IMR-90 (cell line): Measurements from ENCODE around the gene KRT73. TPM values are rescaled to one million over a fixed set of nuclear protein-coding genes. Genes with fewer than 3 reads are reported as not detected.

ENCODE experiments used
- ATAC-seq: fragments of 200-7000 bp; cut with Tn5 transposase; 2 replicates; pipeline ENCODE4 v1.9.1; 2020; ENCODE audit warnings: low read depth, mild to moderate bottlenecking, moderate library complexity
- BruUV-seq: library from RNA; stranded (reverse); fragments of 400-500 nt; replicated peaks from 2 replicates; lab custom pipeline; 2021; lab: Mats Ljungman, UMichigan
- CTCF ChIA-PET: fragments of 300-600 bp; formaldehyde crosslinking; extraction: SDS; loops from one replicate; lab custom pipeline; 2021; ENCODE audit warnings: antibody characterized with exemption; lab: Yijun Ruan, JAX
- POLR2A ChIA-PET: fragments of 300-600 bp; sonication (Branson Sonifier 250); formaldehyde crosslinking; loops from one replicate; lab custom pipeline; 2022; ENCODE audit warnings: antibody characterized with exemption; ENCODE audit not compliant: unreplicated experiment; lab: Charles Lee
- DNase-seq: peaks from one replicate; pipeline ENCODE4 v3.0.0; 2013
- H2AFZ ChIP-seq: replicated peaks from 2 replicates; pipeline ENCODE3; 2013; ENCODE audit warnings: low read length, mild to moderate bottlenecking; ENCODE audit not compliant: poor library complexity
- H2AK5ac ChIP-seq: 2 replicates; pipeline ENCODE4 v1.6.1; 2013; ENCODE audit warnings: low read depth, low read length, inconsistent platforms
- H2AK9ac ChIP-seq: replicated peaks from 2 replicates; pipeline ENCODE3; 2013; ENCODE audit warnings: mild to moderate bottlenecking, low read depth, low read length, moderate library complexity; ENCODE audit not compliant: poor library complexity
- H2BK120ac ChIP-seq: 2 replicates; pipeline ENCODE4 v1.6.1; 2013; ENCODE audit warnings: low read depth, low read length, inconsistent platforms
- H2BK15ac ChIP-seq: 3 replicates; pipeline ENCODE4 v1.6.1; 2013; ENCODE audit warnings: low read depth, low read length, inconsistent platforms
- H2BK20ac ChIP-seq: 2 replicates; pipeline ENCODE4 v1.6.1; 2013; ENCODE audit warnings: low read depth, mild to moderate bottlenecking, inconsistent platforms, low read length, moderate library complexity
- H2BK5ac ChIP-seq: 2 replicates; pipeline ENCODE4 v1.6.1; 2013; ENCODE audit warnings: mild to moderate bottlenecking, low read depth, low read length, inconsistent platforms; ENCODE audit not compliant: poor library complexity, severe bottlenecking
- H3K14ac ChIP-seq: replicated peaks from 2 replicates; pipeline ENCODE4 v1.6.1; 2013; ENCODE audit warnings: low read depth, low read length, inconsistent platforms
- H3K18ac ChIP-seq: 2 replicates; pipeline ENCODE4 v1.6.1; 2013; ENCODE audit warnings: low read depth, low read length, control low read depth
- H3K23ac ChIP-seq: 2 replicates; pipeline ENCODE4 v1.6.1; 2013; ENCODE audit warnings: low read depth, low read length, inconsistent platforms
- H3K27ac ChIP-seq: 2 replicates; pipeline ENCODE4 v1.5.1; 2013; ENCODE audit warnings: mild to moderate bottlenecking, control low read depth, low read length; ENCODE audit not compliant: insufficient read depth
- H3K27me3 ChIP-seq: 2 replicates; pipeline ENCODE4 v1.6.1; 2013; ENCODE audit warnings: low read length; ENCODE audit not compliant: control insufficient read depth, insufficient read depth
- H3K36me3 ChIP-seq: 2 replicates; pipeline ENCODE4 v1.6.1; 2013; ENCODE audit warnings: low read length, mixed read lengths; ENCODE audit not compliant: control insufficient read depth, insufficient read depth
- H3K4ac ChIP-seq: 2 replicates; pipeline ENCODE4 v1.6.1; 2013; ENCODE audit warnings: low read depth, low read length, inconsistent platforms
- H3K4me1 ChIP-seq: 2 replicates; pipeline ENCODE4 v1.6.1; 2013; ENCODE audit warnings: low read length, mixed read lengths; ENCODE audit not compliant: control insufficient read depth, insufficient read depth
- H3K4me2 ChIP-seq: 2 replicates; pipeline ENCODE4 v1.6.1; 2013; ENCODE audit warnings: low read depth, mild to moderate bottlenecking, control low read depth, low read length, moderate library complexity
- H3K4me3 ChIP-seq: 2 replicates; pipeline ENCODE4 v1.5.1; 2013; ENCODE audit warnings: low read depth, mild to moderate bottlenecking, control low read depth, low read length, moderate library complexity; ENCODE audit not compliant: insufficient read depth
- H3K56ac ChIP-seq: 2 replicates; pipeline ENCODE4 v1.6.1; 2013; ENCODE audit warnings: low read length, inconsistent platforms; ENCODE audit not compliant: insufficient read depth; ENCODE audit errors: extremely low read depth
- H3K79me1 ChIP-seq, 2 experiments: 2 replicates each; pipeline ENCODE4 v1.6.1; 2013; ENCODE audit warnings: low read length in 2 of 2, inconsistent platforms in 1 of 2, low read depth in 1 of 2
- H3K9ac ChIP-seq: 2 replicates; pipeline ENCODE4 v1.6.1; 2013; ENCODE audit warnings: low read depth, low read length, control low read depth
- H3K9me1 ChIP-seq: 2 replicates; pipeline ENCODE4 v1.6.1; 2013; ENCODE audit warnings: low read length, inconsistent platforms; ENCODE audit not compliant: insufficient read depth
- H3K9me3 ChIP-seq: 2 replicates; pipeline ENCODE4 v1.6.1; 2013; ENCODE audit warnings: low read length; ENCODE audit not compliant: control insufficient read depth, insufficient read depth
- H4K20me1 ChIP-seq: 2 replicates; pipeline ENCODE4 v1.6.1; 2013; ENCODE audit warnings: low read length, inconsistent platforms; ENCODE audit not compliant: insufficient read depth
- H4K5ac ChIP-seq: 2 replicates; pipeline ENCODE4 v1.6.1; 2013; ENCODE audit warnings: mild to moderate bottlenecking, low read depth, low read length, control low read depth
- H4K8ac ChIP-seq, 2 experiments: 2 replicates each; pipeline ENCODE4 v1.6.1; 2013; ENCODE audit warnings: low read depth in 2 of 2, low read length in 2 of 2, control low read depth in 1 of 2, inconsistent platforms in 1 of 2
- H4K91ac ChIP-seq: 2 replicates; pipeline ENCODE4 v1.6.1; 2013; ENCODE audit warnings: low read depth, low read length, inconsistent platforms; ENCODE audit not compliant: insufficient read depth
- BHLHE40 ChIP-seq: fragments of 150-350 bp; IDR thresholded peaks from 2 replicates; pipeline ENCODE4 v1.6.1; 2016; ENCODE audit warnings: mild to moderate bottlenecking, low read depth, low read length
- CEBPB ChIP-seq: IDR thresholded peaks from 2 replicates; pipeline ENCODE4 v1.6.1; 2012; ENCODE audit warnings: low read depth, low read length, improper control_type of control experiment
- CHD1 ChIP-seq: IDR thresholded peaks from 2 replicates; pipeline ENCODE4 v1.6.1; 2012; ENCODE audit warnings: low read depth, low read length, improper control_type of control experiment
- CTCF ChIP-seq: conservative IDR thresholded peaks from 2 replicates; pipeline ENCODE4 v1.5.1; 2012; ENCODE audit warnings: mild to moderate bottlenecking, low read depth, low read length, improper control_type of control experiment
- ELK1 ChIP-seq: fragments of 150-350 bp; IDR thresholded peaks from 2 replicates; pipeline ENCODE4 v1.6.1; 2016; ENCODE audit warnings: low read depth, mild to moderate bottlenecking, low read length, moderate library complexity, borderline replicate concordance
- FOS ChIP-seq: fragments of 150-350 bp; IDR thresholded peaks from 2 replicates; pipeline ENCODE4 v1.6.1; 2016; ENCODE audit warnings: low read depth, low read length
- MAFK ChIP-seq: IDR thresholded peaks from 2 replicates; pipeline ENCODE4 v1.6.1; 2012; ENCODE audit warnings: low read depth, low read length, improper control_type of control experiment
- MAZ ChIP-seq: IDR thresholded peaks from 2 replicates; pipeline ENCODE4 v1.6.1; 2012; ENCODE audit warnings: low read depth, mild to moderate bottlenecking, low read length, improper control_type of control experiment, moderate library complexity, borderline replicate concordance
- MXI1 ChIP-seq: IDR thresholded peaks from 2 replicates; pipeline ENCODE4 v1.6.1; 2012; ENCODE audit warnings: low read depth, mild to moderate bottlenecking, low read length, moderate library complexity, borderline replicate concordance
- NFE2L2 ChIP-seq: fragments of 150-350 bp; IDR thresholded peaks from 2 replicates; pipeline ENCODE4 v1.6.1; 2016; ENCODE audit warnings: low read depth, mild to moderate bottlenecking, low read length
- POLR2A ChIP-seq: IDR thresholded peaks from 2 replicates; pipeline ENCODE4 v1.6.1; 2012; ENCODE audit warnings: mild to moderate bottlenecking, low read depth, low read length
- RAD21 ChIP-seq: IDR thresholded peaks from 2 replicates; pipeline ENCODE4 v1.6.1; 2012; ENCODE audit warnings: low read length, improper control_type of control experiment
- RCOR1 ChIP-seq: IDR thresholded peaks from 2 replicates; pipeline ENCODE4 v1.6.1; 2012; ENCODE audit warnings: mild to moderate bottlenecking, low read length, improper control_type of control experiment; ENCODE audit not compliant: insufficient replicate concordance
- RFX5 ChIP-seq: IDR thresholded peaks from 2 replicates; pipeline ENCODE4 v1.8.0; 2012; ENCODE audit warnings: low read depth, mild to moderate bottlenecking, low read length, moderate library complexity
- SMC3 ChIP-seq: fragments of 150-350 bp; IDR thresholded peaks from 2 replicates; pipeline ENCODE4 v1.6.1; 2016; ENCODE audit warnings: low read depth, mild to moderate bottlenecking, antibody characterized with exemption, low read length, moderate library complexity
- USF2 ChIP-seq: fragments of 150-350 bp; IDR thresholded peaks from 2 replicates; pipeline ENCODE4 v1.6.1; 2017; ENCODE audit warnings: mild to moderate bottlenecking, antibody characterized with exemption, low read length, low read depth
- WGBS, 2 experiments: methylation state at CpG; one replicate each; pipeline versions ENCODE4 v1.1.5 to v1.1.7; 2013; ENCODE audit warnings: missing lambda C conversion rate in 2 of 2; ENCODE audit not compliant: insufficient read length in 1 of 2; ENCODE audit errors: extremely low coverage in 2 of 2; 5-methylcytosine and 5-hydroxymethylcytosine counted together
- dilution Hi-C: fragments of 300-500 bp; cut with HindIII; formaldehyde crosslinking; loops from one replicate; pipeline ENCODE4 v1.14.3; 2018; ENCODE audit warnings: low sequenced_read_pairs; ENCODE audit not compliant: unreplicated experiment
- in situ Hi-C: fragments of 300-500 bp; cut with MboI; formaldehyde crosslinking; loops from 3 replicates; pipeline ENCODE4 v1.14.3; 2019; ENCODE audit warnings: low sequenced_read_pairs, inconsistent platforms, mixed read lengths
- intact Hi-C: fragments of 100-400 bp; cut with micrococcal nuclease; formaldehyde crosslinking; loops from 2 replicates; pipeline ENCODE4 v1.10.0; 2022
- polyA plus RNA-seq, 3 experiments: library from polyadenylated mRNA; depleted of rRNA; stranded (reverse); fragments of >200 nt; gene quantifications; 2 replicates each; pipeline ENCODE4 v1.2.3, GENCODE V29; 2012; ENCODE audit warnings: low replicate concordance in 1 of 3
- total RNA-seq: library from RNA; depleted of rRNA; stranded (reverse); fragments of >200 nt; gene quantifications from 2 replicates; pipeline ENCODE4 v1.2.3, GENCODE V29; 2012

KRT73 gene
- total and polyA plus RNA-seq, 2 of the 4 experiments (the other 2 are of a cell fraction): not detected

DNA sequence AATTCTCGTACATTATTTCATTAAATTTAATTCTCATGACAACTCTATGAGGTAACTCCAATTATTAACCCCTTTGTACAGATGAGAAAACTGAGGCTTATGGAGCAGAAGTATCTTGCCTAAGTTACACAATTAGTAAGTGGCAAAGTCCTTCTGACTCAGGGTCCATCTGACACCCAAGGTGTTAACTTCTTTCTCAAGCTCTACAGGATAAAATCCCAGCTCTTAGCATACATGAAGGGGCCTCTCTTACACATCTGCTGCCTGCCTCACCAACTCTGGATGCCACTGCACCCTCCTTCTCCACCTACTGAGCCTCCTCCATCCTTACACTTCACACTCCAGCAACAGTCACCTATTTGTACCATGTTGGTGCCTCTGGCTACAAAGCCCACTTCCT is 12.8 kb downstream of the KRT73 start:
- Histone ChIP-seq H4K5ac (no peak overlapping the region), H2BK20ac (no peak overlapping the region), H3K36me3 (no peaks in the 10 kb centered on the region), H3K79me1 (no peaks in the 10 kb centered on the region), H3K18ac (no peak overlapping the region), H4K91ac (no peak overlapping the region), H3K9me3 (no peaks in the 10 kb centered on the region), H4K20me1 (no peaks in the 10 kb centered on the region), H2AFZ (no peak overlapping the region), H3K56ac (no peak overlapping the region), H3K23ac (no peak overlapping the region), H3K9me1 (no peaks in the 10 kb centered on the region), H3K9ac (no peak overlapping the region), H3K4ac (no peak overlapping the region), H2BK120ac (no peak overlapping the region), H2AK9ac (no peak overlapping the region), H3K27me3 (peaks cover 41% of the 10 kb centered on the region), H3K4me1 (no peaks in the 10 kb centered on the region), H3K27ac (no peak overlapping the region), H2AK5ac (no peak overlapping the region), H4K8ac (no peak overlapping the region), H3K14ac (no peak overlapping the region), H3K4me2 (no peak overlapping the region), H2BK5ac (no peak overlapping the region), H3K4me3 (no peak overlapping the region), H2BK15ac (no peak overlapping the region)
- TF ChIP-seq RFX5 (no peak), MAFK (no peak), RAD21 (no peak), POLR2A (no peak), FOS (no peak), USF2 (no peak), CEBPB (no peak), NFE2L2 (no peak), MXI1 (no peak), MAZ (no peak), RCOR1 (no peak), SMC3 (no peak), CTCF (no peak), BHLHE40 (no peak), CHD1 (no peak), ELK1 (no peak)
- POLR2A ChIA-PET: no interaction called here
- no CpG with 5 or more reads among the region's 1 CpG for WGBS, 2 experiments
- intact Hi-C loops: no loop called here
- CTCF ChIA-PET: no interaction called here
- ATAC-seq: no peak
- no peak for DNase-seq
- dilution Hi-C loops: no loop called here
- BruUV-seq: no TSS peak
- in situ Hi-C loops: no loop called here
